ENCODE measurements around the gene ZNF618. TPM values are rescaled to one million over a fixed set of nuclear protein-coding genes. Genes with fewer than 3 reads are reported as not detected.

ZNF618 gene
- total and polyA plus RNA-seq, 4 donors = 4.9 to 17.3 (median 11.4) TPM

DNA sequence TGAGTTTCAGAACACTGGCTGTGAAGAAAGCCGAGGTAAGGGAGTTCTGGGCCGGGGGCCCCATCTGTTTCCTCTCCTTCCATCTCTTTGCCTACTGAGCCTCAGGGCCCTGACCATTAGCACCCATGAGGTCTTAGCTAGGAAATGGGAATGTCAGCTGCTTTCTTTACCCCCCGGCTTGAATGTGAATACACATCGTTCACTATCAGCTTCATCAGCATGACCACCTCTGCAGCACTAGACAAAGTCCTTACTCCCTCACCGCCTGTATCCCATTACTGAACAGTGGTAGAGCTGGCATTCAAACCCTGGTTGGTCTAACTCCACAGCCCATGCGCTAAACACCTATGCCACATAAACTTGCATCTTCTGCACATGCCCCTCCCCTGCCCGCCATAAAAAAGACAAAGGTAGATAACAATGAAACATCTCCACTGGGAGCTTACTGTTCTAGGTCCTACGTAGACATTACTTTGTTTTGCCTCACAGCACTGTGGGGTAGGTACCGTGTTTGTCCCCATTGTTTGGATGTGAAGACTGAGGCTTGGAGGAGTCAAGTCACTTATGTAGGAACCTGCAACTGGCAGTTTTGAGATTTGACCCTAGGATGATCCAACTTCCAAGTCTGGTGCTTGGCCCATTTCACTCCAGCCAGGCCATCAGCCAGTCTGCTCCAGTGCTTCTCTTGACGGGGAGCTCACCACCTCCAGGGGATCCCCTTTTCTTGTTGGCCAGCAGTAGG lies 108.7 kb downstream of the ZNF618 start:
- no peak overlapping the region for H3K4me3 ChIP-seq (ENCODE audit: low read length in 2 of 2)
- DNase-seq (no peak), ATAC-seq (ENCODE audit: low FRiP score) (no peak)
- peaks cover 0 to under 1% of the 10 kb centered on the region in 2 donors for H3K4me1 ChIP-seq (ENCODE audit: control insufficient read depth in 1 of 2, insufficient read depth in 2 of 2, low read length in 2 of 2)
- H3K27ac ChIP-seq (ENCODE audit: low read depth in 1 of 2, low read length in 2 of 2) = no peak overlapping the region
- WGBS, 2 donors = 87 to 97% methylated on average over 10 of the region's 10 CpGs
- H3K36me3 ChIP-seq (ENCODE audit: control insufficient read depth in 1 of 2, insufficient read depth in 2 of 2, low read length in 1 of 2) = no peaks in the 10 kb centered on the region
- intact Hi-C loops (cut with DNase I) = loop anchor here in 1 of 2 donors (10.0 kb wide), 1 partner anchor 110 kb away; the partner anchor contains the start of gene ZNF618
- H3K27me3 ChIP-seq (ENCODE audit: control insufficient read depth in 1 of 2, insufficient read depth in 2 of 2, low read length in 1 of 2) = no peaks in the 10 kb centered on the region
- no peaks in the 10 kb centered on the region for H3K9me3 ChIP-seq (ENCODE audit: control insufficient read depth, low read length)

DNA sequence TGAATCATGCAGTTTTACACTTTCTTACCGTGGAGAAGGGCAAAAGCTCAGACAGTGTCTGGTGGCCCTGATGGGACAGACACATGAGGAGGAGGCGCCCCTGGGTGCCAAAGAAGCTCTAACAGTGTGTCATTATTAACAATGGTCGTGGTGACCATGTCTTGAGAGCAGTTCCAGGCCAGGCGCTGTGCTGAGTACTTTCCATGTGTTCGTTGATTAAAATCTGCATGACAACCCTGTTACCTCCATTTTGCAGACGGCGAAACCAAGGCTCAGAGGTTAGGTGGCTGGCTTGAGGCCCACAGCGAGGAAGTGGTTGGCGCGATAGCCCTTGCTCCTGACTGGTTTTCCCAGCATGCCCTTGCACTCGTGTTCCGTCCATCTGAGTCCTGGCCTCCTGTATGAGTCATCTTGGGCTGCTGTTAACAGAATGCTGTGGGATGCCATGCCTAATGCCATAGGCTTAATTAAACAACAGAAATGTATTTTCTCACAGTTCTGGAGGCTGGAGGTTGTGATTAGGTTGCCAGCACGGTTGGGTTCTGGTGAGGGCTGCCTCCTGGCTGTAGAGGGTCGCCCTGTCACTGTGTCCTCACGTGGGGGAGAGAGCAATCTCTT lies 110.0 kb downstream of the ZNF618 start:
- no peaks in the 10 kb centered on the region for H3K36me3 ChIP-seq (ENCODE audit: control insufficient read depth in 1 of 2, insufficient read depth in 2 of 2, low read length in 1 of 2)
- WGBS, 2 donors = 80 to 84% methylated on average over 15 of the region's 15 CpGs

GRCh38 chr9:113986931-113987330 lies 110.8 kb downstream of the ZNF618 start:
- no peaks in the 10 kb centered on the region for H3K9me3 ChIP-seq (ENCODE audit: control insufficient read depth, low read length)
- intact Hi-C loops (cut with DNase I) = loop anchor here in 1 of 2 donors (10.0 kb wide), 1 partner anchor 112 kb away; the partner anchor contains the start of gene ZNF618
- H3K36me3 ChIP-seq (ENCODE audit: control insufficient read depth in 1 of 2, insufficient read depth in 2 of 2, low read length in 1 of 2) = no peaks in the 10 kb centered on the region
- H3K4me3 ChIP-seq (ENCODE audit: low read length in 2 of 2) = no peak overlapping the region
- H3K27me3 ChIP-seq (ENCODE audit: control insufficient read depth in 1 of 2, insufficient read depth in 2 of 2, low read length in 1 of 2) = no peaks in the 10 kb centered on the region
- no peak for ATAC-seq (ENCODE audit: low FRiP score)
- WGBS, 2 donors = 96 to 100% methylated on average over 1 of the region's 1 CpG
- no peak for DNase-seq
- H3K4me1 ChIP-seq (ENCODE audit: control insufficient read depth in 1 of 2, insufficient read depth in 2 of 2, low read length in 2 of 2) = peaks cover 0 to 2% of the 10 kb centered on the region in 2 donors
- no peak overlapping the region for H3K27ac ChIP-seq (ENCODE audit: low read depth in 1 of 2, low read length in 2 of 2)

More for the DNA sequence above, 110.0 kb downstream of the ZNF618 start:
- intact Hi-C loops (cut with DNase I) = loop anchor here in 1 of 2 donors (10.0 kb wide), 1 partner anchor 111 kb away; the partner anchor contains the start of gene ZNF618
- DNase-seq = peak in 1 of 2 donors; percentile 31
- no peak for ATAC-seq (ENCODE audit: low FRiP score)
- no peak overlapping the region for H3K27ac ChIP-seq (ENCODE audit: low read depth in 1 of 2, low read length in 2 of 2)
- H3K4me3 ChIP-seq (ENCODE audit: low read length in 2 of 2) = no peak overlapping the region
- no peaks in the 10 kb centered on the region for H3K9me3 ChIP-seq (ENCODE audit: control insufficient read depth, low read length)
- peaks cover 0 to 2% of the 10 kb centered on the region in 2 donors for H3K4me1 ChIP-seq (ENCODE audit: control insufficient read depth in 1 of 2, insufficient read depth in 2 of 2, low read length in 2 of 2)
- no peaks in the 10 kb centered on the region for H3K27me3 ChIP-seq (ENCODE audit: control insufficient read depth in 1 of 2, insufficient read depth in 2 of 2, low read length in 1 of 2)

DNA sequence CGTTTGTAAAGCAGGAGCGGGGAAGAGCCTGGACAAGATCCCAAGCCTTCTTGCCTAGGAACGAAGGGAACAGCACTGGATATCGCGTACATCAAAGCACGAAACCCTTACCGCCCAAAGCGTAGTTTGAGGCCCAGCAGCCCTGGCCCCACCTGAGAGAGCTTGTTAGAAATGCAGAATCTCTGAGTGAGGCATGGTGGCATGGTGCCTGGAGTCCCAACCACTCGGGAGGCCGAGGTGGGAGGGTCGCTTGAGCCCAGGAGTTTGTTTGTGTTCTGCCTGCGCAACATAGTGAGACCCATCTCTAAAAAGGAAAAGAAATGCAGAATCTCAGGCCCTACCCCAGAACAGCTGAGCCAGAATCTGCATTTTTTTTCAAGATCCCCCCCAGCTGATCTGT lies 111.4 kb downstream of the ZNF618 start:
- DNase-seq = no peak
- Histone ChIP-seq H3K4me3 (ENCODE audit: low read length in 2 of 2) (no peak overlapping the region), H3K9me3 (ENCODE audit: control insufficient read depth, low read length) (no peaks in the 10 kb centered on the region), H3K27me3 (ENCODE audit: control insufficient read depth in 1 of 2, insufficient read depth in 2 of 2, low read length in 1 of 2) (no peaks in the 10 kb centered on the region), H3K4me1 (ENCODE audit: control insufficient read depth in 1 of 2, insufficient read depth in 2 of 2, low read length in 2 of 2) (peaks cover 0 to 2% of the 10 kb centered on the region in 2 donors), H3K27ac (ENCODE audit: low read depth in 1 of 2, low read length in 2 of 2) (no peak overlapping the region), H3K36me3 (ENCODE audit: control insufficient read depth in 1 of 2, insufficient read depth in 2 of 2, low read length in 1 of 2) (no peaks in the 10 kb centered on the region)
- intact Hi-C loops (cut with DNase I) = loop anchor here in 1 of 2 donors (10.0 kb wide), 1 partner anchor 113 kb away; the partner anchor contains the start of gene ZNF618
- 86 to 93% methylated on average over 12 of the region's 12 CpGs for WGBS, 2 donors
- no peak for ATAC-seq (ENCODE audit: low FRiP score)

DNA sequence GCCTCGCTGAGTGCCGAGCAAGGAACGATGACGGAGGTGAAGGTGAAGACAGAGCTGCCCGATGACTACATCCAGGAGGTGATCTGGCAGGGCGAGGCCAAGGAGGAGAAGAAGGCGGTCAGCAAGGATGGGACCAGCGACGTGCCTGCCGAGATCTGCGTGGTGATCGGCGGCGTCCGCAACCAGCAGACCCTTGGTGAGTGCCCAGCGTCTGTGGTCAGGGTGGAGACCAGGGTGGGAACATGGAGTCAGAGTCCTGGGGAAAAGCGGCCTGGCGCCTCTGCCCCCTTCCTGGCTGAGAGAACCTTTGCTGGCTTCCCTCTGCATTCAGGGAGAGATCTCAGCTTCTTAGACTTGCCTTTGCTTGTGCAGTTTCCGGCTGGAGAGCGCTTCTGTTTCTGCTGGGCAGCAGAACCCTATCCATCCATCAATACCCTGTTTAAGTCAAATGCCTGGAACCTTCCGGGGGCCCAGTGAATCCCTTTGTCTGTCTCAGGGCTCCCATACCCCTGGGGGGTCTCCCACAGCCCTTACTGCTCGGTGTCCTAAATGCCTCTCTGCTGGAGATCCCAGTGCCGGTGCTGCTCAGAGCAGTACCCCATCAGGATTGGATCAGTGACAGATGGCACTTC lies 112.4 kb downstream of the ZNF618 start:
- H3K4me3 ChIP-seq (ENCODE audit: low read length in 2 of 2) = no peak overlapping the region
- intact Hi-C loops (cut with DNase I) = loop anchor here in 1 of 2 donors (10.0 kb wide), 1 partner anchor 114 kb away; the partner anchor contains the start of gene ZNF618
- H3K9me3 ChIP-seq (ENCODE audit: control insufficient read depth, low read length) = no peaks in the 10 kb centered on the region
- H3K4me1 ChIP-seq (ENCODE audit: control insufficient read depth in 1 of 2, insufficient read depth in 2 of 2, low read length in 2 of 2) = peaks cover 0 to 4% of the 10 kb centered on the region in 2 donors
- DNase-seq = no peak
- H3K36me3 ChIP-seq (ENCODE audit: control insufficient read depth in 1 of 2, insufficient read depth in 2 of 2, low read length in 1 of 2) = no peaks in the 10 kb centered on the region
- peak overlapping the region in 1 of 2 donors; percentile 34 for H3K27ac ChIP-seq (ENCODE audit: low read depth in 1 of 2, low read length in 2 of 2)
- ATAC-seq (ENCODE audit: low FRiP score) = no peak
- 88% methylated on average over 22 to 23 of the region's 23 CpGs for WGBS, 2 donors
- H3K27me3 ChIP-seq (ENCODE audit: control insufficient read depth in 1 of 2, insufficient read depth in 2 of 2, low read length in 1 of 2) = no peaks in the 10 kb centered on the region

- H3K27me3 ChIP-seq (ENCODE audit: control insufficient read depth in 1 of 2, insufficient read depth in 2 of 2, low read length in 1 of 2) = no peaks in the 10 kb centered on the region
- H3K4me3 ChIP-seq (ENCODE audit: low read length in 2 of 2) = no peak overlapping the region
- DNase-seq = peak; percentile 85 to 89
- H3K4me1 ChIP-seq (ENCODE audit: control insufficient read depth in 1 of 2, insufficient read depth in 2 of 2, low read length in 2 of 2) = peaks cover 0 to 8% of the 10 kb centered on the region in 2 donors
- WGBS, 2 donors = 13 to 17% methylated on average over 12 of the region's 12 CpGs
- intact Hi-C loops (cut with DNase I) = loop anchor here in 1 of 2 donors (10.0 kb wide), 1 partner anchor 114 kb away; the partner anchor contains the start of gene ZNF618
- no peaks in the 10 kb centered on the region for H3K36me3 ChIP-seq (ENCODE audit: control insufficient read depth in 1 of 2, insufficient read depth in 2 of 2, low read length in 1 of 2)
- peak; percentile 82 for ATAC-seq (ENCODE audit: low FRiP score)
- H3K27ac ChIP-seq (ENCODE audit: low read depth in 1 of 2, low read length in 2 of 2) = peak overlapping the region in 1 of 2 donors; percentile 61
- no peaks in the 10 kb centered on the region for H3K9me3 ChIP-seq (ENCODE audit: control insufficient read depth, low read length)
Observed at GRCh38 chr9:113989017-113989713, 113.1 kb downstream of the ZNF618 start.

- Histone ChIP-seq H3K4me3 (ENCODE audit: low read length in 2 of 2) (no peak overlapping the region), H3K9me3 (ENCODE audit: control insufficient read depth, low read length) (no peaks in the 10 kb centered on the region), H3K36me3 (ENCODE audit: control insufficient read depth in 1 of 2, insufficient read depth in 2 of 2, low read length in 1 of 2) (no peaks in the 10 kb centered on the region), H3K27me3 (ENCODE audit: control insufficient read depth in 1 of 2, insufficient read depth in 2 of 2, low read length in 1 of 2) (no peaks in the 10 kb centered on the region), H3K4me1 (ENCODE audit: control insufficient read depth in 1 of 2, insufficient read depth in 2 of 2, low read length in 2 of 2) (peaks cover 0 to 8% of the 10 kb centered on the region in 2 donors), H3K27ac (ENCODE audit: low read depth in 1 of 2, low read length in 2 of 2) (peak overlapping the region in 1 of 2 donors; percentile 61)
- DNase-seq = no peak
- ATAC-seq (ENCODE audit: low FRiP score) = no peak
- intact Hi-C loops (cut with DNase I) = loop anchor here (5.0 to 10.0 kb wide), 3 partner anchors 33 to 115 kb away; partner anchors contain the start of gene ZNF618 (in 1 of the 2)
- WGBS, 2 donors = 61 to 72% methylated on average over 5 of the region's 5 CpGs
Observed at GRCh38 chr9:113989714-113990569, 113.8 kb downstream of the ZNF618 start.

Data from aorta (tissue), 5 donors.